GM19395 (cell line): ENCODE data around the gene KRT76.

Experiments
- ATAC-seq: cut with Tn5 transposase; IDR thresholded peaks from one replicate; pipeline ENCODE4 v1.9.1; 2021; ENCODE audit warnings: mild to moderate bottlenecking, moderate library complexity; ENCODE audit not compliant: unreplicated experiment

Gene KRT76

DNA sequence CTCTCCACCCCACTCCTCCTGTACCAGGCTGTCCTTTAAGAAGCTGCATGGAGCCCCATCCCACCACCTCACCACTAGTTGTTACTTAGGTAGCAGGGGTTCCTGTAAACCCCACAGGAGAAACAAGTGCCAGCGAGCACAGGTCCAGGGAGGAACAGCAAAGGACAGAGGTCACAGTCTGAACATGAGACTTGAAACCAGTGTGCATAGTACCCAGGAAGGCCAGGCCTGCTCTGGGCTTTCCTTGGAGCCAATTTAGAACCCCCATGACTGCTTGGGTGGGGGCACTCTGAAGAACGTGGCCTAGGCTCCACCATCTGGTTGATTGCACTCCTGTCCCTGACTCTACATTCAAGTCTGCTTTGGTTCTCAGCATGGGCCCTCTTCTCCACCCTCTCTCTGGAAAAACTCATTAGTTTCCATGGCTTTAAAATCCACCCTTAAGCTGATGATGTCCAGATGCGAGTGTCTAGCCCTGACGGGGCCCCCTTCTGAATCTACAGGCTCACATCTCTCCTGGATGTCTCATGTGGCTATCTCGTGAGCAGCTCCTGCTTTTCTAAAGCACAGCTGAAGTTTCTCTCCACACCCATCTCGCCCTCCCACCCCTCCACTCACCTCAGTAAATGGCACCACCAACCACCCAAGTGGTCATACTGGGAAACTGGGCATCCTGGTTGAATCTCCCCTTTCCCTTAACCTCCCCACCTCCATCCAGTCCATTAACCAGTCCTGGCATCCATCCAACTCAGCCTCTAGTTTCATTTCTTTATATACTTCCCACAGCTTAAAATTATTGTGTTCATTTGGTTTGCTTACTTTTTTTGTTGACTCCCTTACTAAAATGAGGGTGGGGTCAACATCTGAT, 10.4 kb upstream of the KRT76 start:
- ATAC-seq = no peak

- ATAC-seq = no peak
Observed at GRCh38 chr12:52784909-52785308, 7.8 kb upstream of the KRT76 start.

DNA sequence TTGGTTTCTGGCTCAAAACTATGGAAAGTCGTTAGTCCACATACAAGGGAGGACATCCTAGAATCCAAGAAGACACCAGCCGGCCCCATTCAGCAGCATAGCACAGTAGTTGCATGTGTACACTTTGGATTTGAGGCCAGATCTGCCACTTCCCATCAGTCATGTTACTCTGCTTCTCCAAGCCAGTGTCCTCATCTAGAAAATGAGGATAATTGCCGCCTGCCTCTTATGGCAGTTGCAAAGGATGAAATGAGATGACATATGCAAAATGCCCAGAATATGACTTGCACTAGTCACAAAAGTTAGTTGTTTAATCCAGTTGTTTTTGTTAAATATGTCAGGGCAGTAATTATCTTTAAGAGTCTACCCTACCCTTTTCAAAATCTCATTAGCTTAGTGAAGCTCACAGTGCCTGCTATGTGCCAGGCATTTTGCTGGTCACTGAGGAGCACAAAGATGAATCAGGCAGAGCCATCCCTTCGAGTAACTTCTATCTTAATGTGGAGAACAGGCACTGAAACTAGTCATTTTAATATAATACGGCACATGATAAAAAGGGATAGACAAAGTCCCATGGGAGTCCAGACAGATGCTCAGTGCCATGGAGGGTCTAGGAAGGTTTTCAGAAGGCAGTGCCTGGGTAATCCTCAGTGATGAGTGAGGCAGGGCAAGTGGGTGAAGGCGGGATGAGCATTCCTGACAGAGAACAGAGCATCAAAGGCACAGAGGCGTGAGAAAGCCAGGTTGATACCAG, 6.6 kb upstream of the KRT76 start:
- no peak for ATAC-seq

DNA sequence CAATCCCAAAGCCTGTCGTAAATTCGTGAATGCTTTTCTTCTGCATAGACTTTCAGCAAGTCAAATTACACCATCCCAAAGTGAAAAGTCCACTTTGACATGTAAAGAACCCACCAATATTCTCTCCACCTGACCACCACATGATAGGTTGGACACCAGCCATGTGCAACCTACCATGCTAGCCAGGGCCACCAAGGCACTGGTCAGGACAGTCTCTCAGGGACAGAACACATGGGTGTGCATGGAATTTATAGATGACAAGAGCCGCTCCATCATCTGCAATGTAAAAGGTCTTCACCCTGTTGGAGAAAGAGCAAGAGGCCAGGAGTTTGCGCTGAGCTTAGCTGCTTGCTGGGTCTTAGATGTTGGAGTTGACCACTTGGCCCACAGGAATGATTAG, 5.4 kb upstream of the KRT76 start:
- no peak for ATAC-seq

GRCh38 chr12:52781399-52782082, 4.4 kb upstream of the KRT76 start:
- no peak for ATAC-seq

GRCh38 chr12:52779914-52780313, 2.8 kb upstream of the KRT76 start:
- no peak for ATAC-seq

GRCh38 chr12:52778833-52779232, 1.7 kb upstream of the KRT76 start:
- ATAC-seq = no peak

GRCh38 chr12:52777566-52777965, 421 bp upstream of the KRT76 start:
- ATAC-seq = no peak

- ATAC-seq = no peak
Observed at GRCh38 chr12:52776435-52776834, 710 bp downstream of the KRT76 start.

DNA sequence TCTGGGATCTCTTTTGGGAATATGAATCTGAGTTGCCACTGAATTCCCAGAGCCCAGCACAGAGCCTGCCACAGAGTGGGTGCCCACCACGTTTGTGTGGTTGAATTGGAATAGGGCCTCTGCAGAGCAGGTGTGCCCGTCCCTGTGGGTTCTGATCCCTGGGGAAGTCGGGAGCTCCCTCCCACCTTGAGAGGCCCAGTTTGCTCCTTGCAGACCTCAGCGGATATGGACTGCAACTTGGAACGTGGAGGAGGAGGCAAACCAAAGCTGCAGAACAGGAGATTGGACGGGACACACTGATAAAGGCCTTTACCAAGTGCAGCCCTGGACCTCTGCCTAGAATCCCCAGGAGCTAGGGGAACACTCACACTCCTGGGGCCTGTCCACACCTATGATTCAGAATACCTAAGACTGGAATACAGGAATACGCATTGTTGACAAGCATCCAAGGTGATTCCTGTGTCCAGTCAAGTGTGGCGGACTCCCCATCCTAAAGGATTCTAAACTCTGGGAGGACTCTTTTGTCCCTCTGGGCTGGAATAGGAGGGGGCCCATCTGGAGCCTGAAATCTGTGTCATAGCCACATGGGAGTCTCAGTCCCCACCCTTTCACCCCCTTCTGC, 2.4 kb downstream of the KRT76 start:
- no peak for ATAC-seq

- no peak for ATAC-seq
Observed at GRCh38 chr12:52772772-52773171, 4.4 kb downstream of the KRT76 start.

DNA sequence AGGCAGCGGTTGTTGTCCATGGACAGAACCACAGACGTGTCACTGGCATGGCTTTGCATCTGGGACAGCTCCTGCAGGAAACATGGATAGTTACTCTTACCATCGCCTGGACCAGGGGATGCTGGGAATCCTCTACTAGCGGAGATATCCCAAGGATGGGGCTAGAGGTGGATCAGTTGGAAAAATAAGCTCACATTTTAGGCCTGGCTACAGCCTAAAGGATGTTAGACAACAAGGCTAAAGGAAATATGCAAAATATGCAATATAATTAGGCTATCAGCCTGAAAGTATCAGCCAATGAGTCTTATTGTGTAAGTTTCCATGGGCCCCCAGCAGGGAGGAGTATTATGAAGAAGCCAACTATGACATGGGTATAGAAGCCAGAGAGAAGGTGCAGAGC, 5.0 kb downstream of the KRT76 start:
- ATAC-seq = no peak

DNA sequence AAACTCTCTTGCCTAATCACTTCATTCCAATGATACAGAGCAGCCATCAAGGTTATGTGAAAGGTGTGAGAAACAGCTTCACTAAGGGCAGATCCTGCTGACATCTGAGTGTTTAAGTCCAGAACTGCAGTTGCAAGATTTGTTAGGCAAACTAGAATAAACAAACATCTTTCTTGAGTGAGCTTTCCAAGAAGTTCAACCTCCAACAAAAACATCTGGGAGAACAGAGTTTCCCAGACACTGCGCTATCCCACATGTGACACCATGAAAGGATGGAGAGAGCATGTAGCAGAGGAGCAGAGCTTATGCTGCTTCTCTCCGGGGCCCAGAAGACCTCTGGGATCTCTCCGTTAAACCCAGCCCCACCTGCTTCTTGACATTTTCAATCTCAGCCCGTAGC, 5.6 kb downstream of the KRT76 start:
- ATAC-seq = no peak

GRCh38 chr12:52771088-52771487, 6.1 kb downstream of the KRT76 start:
- no peak for ATAC-seq

GRCh38 chr12:52769946-52770345, 7.2 kb downstream of the KRT76 start:
- ATAC-seq = no peak

GRCh38 chr12:52769354-52769753, 7.8 kb downstream of the KRT76 start:
- ATAC-seq = no peak

DNA sequence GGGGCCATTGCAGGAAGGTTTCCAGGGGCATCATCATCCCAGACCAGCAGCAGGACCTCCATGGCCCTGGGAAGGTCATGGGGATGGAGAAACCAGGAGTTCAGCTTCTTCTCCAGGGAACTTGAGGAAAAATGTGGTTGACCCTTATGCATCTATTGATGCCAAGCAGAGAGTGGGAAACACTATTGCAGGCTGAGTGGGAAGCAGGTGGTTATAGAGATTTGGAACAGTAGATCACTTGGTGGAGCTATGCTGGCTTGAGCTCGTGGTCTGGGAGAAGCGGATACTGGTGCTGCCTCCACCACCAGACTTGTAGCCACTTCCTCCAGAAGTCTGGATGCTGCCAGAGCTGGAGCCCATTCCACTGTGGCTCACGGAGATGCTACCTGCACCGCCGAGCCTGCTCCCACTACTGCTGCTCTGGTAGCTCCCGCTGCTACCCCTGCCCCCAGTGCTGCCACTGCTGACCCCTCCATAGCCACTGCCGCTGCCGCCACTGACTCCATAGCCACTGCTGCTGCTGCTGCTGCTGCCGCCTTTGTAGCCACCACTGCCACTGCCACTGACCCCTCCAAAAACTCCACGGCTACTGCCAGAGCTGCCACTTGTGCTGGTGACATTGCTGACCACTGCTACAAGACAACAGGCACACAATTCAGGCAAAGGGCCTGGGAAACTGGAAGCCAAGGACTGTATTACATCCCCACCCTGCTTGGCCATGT, 8.5 kb downstream of the KRT76 start:
- ATAC-seq = no peak

DNA sequence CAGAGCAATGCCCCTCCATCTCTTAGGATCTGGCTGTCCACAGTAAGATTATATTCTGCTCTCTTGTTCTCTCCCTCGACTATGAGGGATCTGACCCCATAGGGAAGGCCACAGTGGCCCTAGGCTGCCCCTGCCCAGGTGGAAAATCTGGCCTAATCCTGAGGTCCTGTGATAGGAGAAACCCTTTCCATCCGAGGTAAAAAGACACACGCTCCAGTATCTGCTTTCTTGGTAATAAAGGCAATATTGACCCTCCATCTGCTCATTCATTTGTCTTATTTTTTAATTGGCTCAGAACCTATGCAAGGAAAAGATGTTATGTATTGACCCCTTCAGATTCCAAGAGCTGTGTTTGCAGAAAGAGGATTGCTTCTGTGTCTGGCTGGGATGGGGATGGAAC, 9.7 kb downstream of the KRT76 start:
- ATAC-seq = no peak

DNA sequence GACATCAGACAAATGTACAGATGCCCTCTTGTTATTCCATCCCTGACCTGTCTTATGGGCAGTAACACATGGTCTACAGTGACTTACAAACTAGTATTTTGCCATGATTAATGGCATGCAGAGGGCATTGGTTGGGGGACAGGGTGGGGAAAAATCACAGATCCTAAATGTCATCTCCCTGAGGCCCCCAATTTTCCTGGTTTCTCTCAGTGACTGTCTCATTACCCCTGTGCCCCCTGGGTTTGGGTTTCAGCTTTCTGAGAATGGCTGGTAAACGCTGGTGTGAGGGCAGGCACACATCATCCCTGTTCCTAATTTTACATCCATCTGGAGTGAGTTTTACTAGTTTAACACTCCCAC, 10.1 kb downstream of the KRT76 start:
- no peak for ATAC-seq

DNA sequence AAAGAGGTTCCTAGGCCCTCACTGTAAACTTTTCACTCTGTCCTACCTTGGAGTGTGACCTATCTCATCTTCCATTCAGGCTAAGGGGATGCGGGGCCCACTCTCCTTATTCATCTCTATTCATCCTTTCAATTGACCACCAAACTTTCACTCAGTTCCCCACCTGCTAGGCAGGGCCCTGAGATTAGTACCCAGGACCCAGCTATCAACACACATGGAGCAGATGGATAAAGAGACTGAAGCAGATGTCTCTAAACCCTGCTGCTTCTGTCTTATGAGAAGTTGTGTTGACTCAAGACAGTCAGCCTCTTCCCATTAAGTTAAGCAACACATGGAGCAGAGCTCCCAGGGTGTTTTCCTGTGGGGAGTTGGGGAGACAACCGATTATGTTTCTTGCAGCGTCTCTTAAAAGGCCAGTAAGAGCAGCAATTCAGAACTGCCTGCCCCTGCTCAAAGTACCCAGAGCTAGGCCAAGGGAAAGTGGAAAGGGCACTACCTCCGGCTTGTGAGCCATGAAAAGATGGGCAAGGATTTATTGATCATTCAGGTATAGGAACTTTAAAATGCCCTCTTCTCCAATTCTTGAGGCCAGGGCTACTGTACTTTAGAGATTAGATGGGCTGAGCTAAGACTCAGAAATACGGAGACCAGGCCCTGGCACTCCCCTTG, 10.7 kb downstream of the KRT76 start:
- no peak for ATAC-seq
